SH-SY5Y (cell line): ENCODE data around the gene TXNIP.

Experiments used
- GATA2 ChIP-seq: IDR thresholded peaks from 2 replicates; pipeline ENCODE4 v1.6.1; 2011; ENCODE audit warnings: mild to moderate bottlenecking, low read depth, low read length
- GATA3 ChIP-seq: IDR thresholded peaks from 2 replicates; pipeline ENCODE4 v1.6.1; 2011; ENCODE audit warnings: low read depth, mild to moderate bottlenecking, low read length, moderate library complexity

Gene TXNIP

DNA sequence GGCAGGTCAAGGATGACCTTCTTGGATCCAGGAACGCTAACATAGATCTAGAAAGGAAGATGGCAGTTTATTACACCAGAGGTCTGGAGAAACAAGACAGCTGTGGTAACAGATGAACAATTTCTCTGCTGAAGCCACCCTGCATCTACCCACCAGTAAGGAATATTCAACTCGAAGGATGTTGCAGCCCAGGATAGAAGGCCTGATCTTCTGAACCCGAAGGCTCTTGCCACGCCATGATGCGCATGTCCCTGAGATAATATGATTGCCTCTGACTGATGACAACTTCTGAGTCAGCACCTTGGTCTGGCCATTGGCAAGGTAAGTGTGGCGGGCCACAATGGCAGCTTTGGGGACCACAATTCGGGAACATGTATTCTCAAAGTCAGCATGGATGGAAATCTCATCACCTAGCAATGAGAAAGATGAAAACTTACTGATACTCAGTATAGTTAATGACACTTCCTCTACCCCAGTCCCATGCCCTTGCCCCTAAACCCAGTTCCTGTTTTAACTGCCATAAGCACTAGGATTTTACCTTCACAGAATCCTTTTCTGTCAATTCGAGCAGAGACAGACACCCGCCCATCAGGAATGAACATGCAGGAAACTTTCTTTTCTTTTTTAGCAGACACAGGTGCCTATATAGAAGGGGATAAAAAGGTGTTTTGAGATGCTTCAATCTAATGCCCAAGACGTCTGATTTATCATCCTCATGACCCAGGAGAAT, 1.8 kb downstream of the TXNIP start:
- TF ChIP-seq GATA3 = no peak
- no peak for TF ChIP-seq GATA2

- TF ChIP-seq GATA3 (no peak), GATA2 (no peak)
Measured at GRCh38 chr1:145993618-145994390, 2.6 kb downstream of the TXNIP start.

- TF ChIP-seq GATA2 (no peak), GATA3 (no peak)
Measured at GRCh38 chr1:145992958-145993617, 3.3 kb downstream of the TXNIP start.

DNA sequence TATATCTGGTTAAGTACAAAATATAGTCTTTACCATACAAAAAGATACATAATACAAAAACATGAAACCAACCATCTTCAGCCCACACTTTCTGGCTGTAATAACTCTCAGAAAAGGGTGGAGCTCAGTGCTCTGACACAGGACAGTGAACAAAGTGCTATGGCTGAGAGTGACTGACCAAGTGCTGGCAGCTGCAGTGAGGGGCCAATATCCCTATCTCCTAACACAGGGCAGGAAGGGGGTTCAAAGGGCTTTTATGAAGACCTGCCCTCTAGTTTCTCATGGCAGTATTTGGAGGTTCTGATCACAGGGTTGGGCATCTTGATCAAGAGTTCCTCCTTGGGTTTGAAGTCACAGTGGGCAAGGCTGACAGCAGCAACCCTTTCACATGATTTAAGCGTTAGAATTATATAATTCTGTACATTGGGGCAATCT, 3.9 kb downstream of the TXNIP start:
- no peak for TF ChIP-seq GATA3
- no peak for TF ChIP-seq GATA2

GRCh38 chr1:145991735-145992412, 4.5 kb downstream of the TXNIP start:
- TF ChIP-seq GATA2 = no peak

- TF ChIP-seq GATA2 (no peak), GATA3 (no peak)
Measured at GRCh38 chr1:145990249-145990855, 6.0 kb downstream of the TXNIP start.

- no peak for TF ChIP-seq GATA2
- no peak for TF ChIP-seq GATA3
Measured at GRCh38 chr1:145988773-145989172, 7.6 kb downstream of the TXNIP start.

DNA sequence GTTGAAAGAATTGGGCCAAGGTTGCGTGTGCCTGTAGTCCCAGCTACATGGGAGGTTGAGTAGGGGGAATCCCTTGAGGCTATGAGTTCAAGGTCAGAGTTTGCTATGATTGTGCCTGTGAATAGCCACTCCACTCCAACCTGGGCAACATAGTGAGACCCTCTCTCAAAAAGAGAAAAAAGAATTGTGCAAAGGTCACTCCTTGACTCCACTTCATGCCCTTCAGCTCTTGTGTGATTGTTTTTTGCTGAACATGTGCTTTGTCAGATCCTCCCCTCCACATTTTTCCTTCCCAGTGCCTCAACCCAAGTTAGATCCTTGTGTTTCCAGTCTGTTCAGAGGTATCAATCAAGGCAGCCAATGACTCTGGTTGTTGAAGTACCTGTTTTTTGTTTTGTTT, 8.5 kb downstream of the TXNIP start:
- TF ChIP-seq GATA3 (no peak), GATA2 (no peak)

- TF ChIP-seq GATA2 (no peak), GATA3 (no peak)
Measured at GRCh38 chr1:145986551-145986950, 9.8 kb downstream of the TXNIP start.

GRCh38 chr1:145985502-145986439, 10.6 kb downstream of the TXNIP start:
- TF ChIP-seq GATA3 = no peak
- TF ChIP-seq GATA2 = no peak

- TF ChIP-seq GATA2 (no peak), GATA3 (no peak)
Measured at GRCh38 chr1:145985129-145985501, 11.3 kb downstream of the TXNIP start.

DNA sequence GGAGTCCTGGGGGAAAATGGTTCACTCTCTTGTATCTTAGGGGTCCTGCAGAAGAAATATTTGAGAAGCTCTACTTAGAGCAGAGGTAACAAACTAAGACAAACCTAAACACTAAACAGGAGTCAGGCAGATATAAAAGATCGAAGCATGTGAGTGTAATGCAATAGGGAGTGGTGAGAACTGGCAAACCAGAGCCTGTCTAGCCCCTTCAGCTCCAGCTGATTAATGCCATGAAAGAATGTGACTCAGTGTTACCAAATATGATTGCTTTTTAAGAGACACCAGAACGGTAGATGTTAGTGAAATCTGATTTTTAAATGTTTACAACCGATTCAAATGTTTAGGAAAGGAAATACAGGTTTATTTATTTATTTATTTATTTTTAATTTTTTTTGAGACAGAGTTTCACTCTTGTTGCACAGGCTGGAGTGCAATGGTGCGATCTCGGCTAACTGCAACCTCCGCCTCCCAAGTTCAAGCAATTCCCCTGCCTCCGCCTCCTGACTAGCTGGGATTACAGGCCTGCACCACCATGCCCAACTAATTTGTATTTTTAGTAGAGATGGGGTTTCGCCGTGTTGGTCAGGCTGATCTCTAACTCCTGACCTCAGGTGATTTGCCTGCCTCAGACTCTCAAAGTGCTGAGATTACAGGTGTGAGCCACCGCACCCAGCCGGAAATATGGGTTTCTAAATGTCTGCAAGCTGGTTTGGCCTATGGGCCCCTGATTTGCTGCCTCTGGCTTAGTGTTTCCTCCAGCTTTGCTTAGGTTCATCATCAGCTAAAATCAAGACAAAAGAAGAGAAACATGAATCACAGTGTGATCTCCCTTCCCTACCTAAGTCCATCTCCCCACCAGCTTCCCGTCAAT, 12.2 kb downstream of the TXNIP start:
- TF ChIP-seq GATA3 = no peak
- TF ChIP-seq GATA2 = no peak
